ENCODE data around the gene ANTKMT. TPM values are rescaled to one million over a fixed set of nuclear protein-coding genes. Genes with fewer than 3 reads are reported as not detected.

The ANTKMT gene
- polyA plus RNA-seq, 1 donor from 2014 or later = 73.4 TPM

DNA sequence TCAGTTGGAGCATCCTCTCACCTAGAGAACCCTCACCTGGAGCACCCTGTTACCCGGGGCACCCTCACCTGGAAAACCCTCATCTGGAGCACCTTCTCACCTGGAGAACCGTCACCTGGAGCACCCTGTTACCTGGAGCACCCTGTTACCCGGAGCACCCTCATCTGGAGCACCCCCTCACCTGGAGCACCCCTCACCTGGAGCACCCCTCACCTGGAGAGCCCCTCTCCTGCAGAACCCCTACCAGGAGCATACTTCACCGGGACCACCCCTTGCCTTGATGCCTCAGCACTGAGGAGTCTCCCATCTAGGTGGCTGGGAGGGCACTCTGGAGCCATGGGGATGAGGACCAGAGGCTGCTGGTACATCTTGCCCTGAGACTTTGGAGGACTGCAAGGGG, 12.0 kb upstream of the ANTKMT start:
- Histone ChIP-seq H3K36me3 (ENCODE audit: insufficient read depth, low read length) (no peaks in the 10 kb centered on the region), H3K9ac (ENCODE audit: low read length) (peak overlapping the region; percentile 94), H2AFZ (ENCODE audit: low read depth, low read length) (no peak overlapping the region), H4K20me1 (ENCODE audit: insufficient read depth) (peaks cover 3% of the 10 kb centered on the region), H3K9me3 (ENCODE audit: low read length) (no peaks in the 10 kb centered on the region), H3K79me2 (replicated peaks; ENCODE audit: insufficient read depth, low read length) (peaks cover 22% of the 10 kb centered on the region), H3K4me3 (ENCODE audit: low read length) (peak overlapping the region; percentile 70), H3K4me2 (ENCODE audit: low read length) (peak overlapping the region; percentile 67), H3K27me3 (ENCODE audit: insufficient read depth, low read depth, low read length) (peaks cover 4% of the 10 kb centered on the region), H3K9me2 (ENCODE audit: insufficient read depth, low read length) (no peaks in the 10 kb centered on the region), H3K27ac (ENCODE audit: low read length) (peak overlapping the region; percentile 99), H3F3A (ENCODE audit: insufficient read depth, low read length, poor library complexity, severe bottlenecking) (peaks cover 5% of the 10 kb centered on the region)
- TF ChIP-seq EZH2 (IDR thresholded peaks at IDR 0.05; ENCODE audit: borderline replicate concordance, insufficient read depth, low read length, poor library complexity, severe bottlenecking) = no peak
- no peak for TF ChIP-seq EP300 (conservative IDR thresholded peaks at IDR 0.05; ENCODE audit: poor library complexity, severe bottlenecking)
- TF ChIP-seq, protein P1, sequence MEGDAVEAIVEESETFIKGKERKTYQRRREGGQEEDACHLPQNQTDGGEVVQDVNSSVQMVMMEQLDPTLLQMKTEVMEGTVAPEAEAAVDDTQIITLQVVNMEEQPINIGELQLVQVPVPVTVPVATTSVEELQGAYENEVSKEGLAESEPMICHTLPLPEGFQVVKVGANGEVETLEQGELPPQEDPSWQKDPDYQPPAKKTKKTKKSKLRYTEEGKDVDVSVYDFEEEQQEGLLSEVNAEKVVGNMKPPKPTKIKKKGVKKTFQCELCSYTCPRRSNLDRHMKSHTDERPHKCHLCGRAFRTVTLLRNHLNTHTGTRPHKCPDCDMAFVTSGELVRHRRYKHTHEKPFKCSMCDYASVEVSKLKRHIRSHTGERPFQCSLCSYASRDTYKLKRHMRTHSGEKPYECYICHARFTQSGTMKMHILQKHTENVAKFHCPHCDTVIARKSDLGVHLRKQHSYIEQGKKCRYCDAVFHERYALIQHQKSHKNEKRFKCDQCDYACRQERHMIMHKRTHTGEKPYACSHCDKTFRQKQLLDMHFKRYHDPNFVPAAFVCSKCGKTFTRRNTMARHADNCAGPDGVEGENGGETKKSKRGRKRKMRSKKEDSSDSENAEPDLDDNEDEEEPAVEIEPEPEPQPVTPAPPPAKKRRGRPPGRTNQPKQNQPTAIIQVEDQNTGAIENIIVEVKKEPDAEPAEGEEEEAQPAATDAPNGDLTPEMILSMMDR (IDR thresholded peaks at IDR 0.05; ENCODE audit: poor library complexity, severe bottlenecking) = no peak
- TF ChIP-seq POLR2AphosphoS5 (IDR thresholded peaks at IDR 0.05) = no peak
- TF ChIP-seq MXI1 (conservative IDR thresholded peaks at IDR 0.05; ENCODE audit: poor library complexity, severe bottlenecking) = no peak
- no peak for TF ChIP-seq SMC3 (conservative IDR thresholded peaks at IDR 0.05; ENCODE audit: poor library complexity)
- TF ChIP-seq, protein P2, sequence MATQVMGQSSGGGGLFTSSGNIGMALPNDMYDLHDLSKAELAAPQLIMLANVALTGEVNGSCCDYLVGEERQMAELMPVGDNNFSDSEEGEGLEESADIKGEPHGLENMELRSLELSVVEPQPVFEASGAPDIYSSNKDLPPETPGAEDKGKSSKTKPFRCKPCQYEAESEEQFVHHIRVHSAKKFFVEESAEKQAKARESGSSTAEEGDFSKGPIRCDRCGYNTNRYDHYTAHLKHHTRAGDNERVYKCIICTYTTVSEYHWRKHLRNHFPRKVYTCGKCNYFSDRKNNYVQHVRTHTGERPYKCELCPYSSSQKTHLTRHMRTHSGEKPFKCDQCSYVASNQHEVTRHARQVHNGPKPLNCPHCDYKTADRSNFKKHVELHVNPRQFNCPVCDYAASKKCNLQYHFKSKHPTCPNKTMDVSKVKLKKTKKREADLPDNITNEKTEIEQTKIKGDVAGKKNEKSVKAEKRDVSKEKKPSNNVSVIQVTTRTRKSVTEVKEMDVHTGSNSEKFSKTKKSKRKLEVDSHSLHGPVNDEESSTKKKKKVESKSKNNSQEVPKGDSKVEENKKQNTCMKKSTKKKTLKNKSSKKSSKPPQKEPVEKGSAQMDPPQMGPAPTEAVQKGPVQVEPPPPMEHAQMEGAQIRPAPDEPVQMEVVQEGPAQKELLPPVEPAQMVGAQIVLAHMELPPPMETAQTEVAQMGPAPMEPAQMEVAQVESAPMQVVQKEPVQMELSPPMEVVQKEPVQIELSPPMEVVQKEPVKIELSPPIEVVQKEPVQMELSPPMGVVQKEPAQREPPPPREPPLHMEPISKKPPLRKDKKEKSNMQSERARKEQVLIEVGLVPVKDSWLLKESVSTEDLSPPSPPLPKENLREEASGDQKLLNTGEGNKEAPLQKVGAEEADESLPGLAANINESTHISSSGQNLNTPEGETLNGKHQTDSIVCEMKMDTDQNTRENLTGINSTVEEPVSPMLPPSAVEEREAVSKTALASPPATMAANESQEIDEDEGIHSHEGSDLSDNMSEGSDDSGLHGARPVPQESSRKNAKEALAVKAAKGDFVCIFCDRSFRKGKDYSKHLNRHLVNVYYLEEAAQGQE (IDR thresholded peaks at IDR 0.05; ENCODE audit: borderline replicate concordance) = no peak
- TF ChIP-seq RAD21 (conservative IDR thresholded peaks at IDR 0.05) = no peak
- no peak for TF ChIP-seq TAF1 (IDR thresholded peaks at IDR 0.05; ENCODE audit: low read depth)

DNA sequence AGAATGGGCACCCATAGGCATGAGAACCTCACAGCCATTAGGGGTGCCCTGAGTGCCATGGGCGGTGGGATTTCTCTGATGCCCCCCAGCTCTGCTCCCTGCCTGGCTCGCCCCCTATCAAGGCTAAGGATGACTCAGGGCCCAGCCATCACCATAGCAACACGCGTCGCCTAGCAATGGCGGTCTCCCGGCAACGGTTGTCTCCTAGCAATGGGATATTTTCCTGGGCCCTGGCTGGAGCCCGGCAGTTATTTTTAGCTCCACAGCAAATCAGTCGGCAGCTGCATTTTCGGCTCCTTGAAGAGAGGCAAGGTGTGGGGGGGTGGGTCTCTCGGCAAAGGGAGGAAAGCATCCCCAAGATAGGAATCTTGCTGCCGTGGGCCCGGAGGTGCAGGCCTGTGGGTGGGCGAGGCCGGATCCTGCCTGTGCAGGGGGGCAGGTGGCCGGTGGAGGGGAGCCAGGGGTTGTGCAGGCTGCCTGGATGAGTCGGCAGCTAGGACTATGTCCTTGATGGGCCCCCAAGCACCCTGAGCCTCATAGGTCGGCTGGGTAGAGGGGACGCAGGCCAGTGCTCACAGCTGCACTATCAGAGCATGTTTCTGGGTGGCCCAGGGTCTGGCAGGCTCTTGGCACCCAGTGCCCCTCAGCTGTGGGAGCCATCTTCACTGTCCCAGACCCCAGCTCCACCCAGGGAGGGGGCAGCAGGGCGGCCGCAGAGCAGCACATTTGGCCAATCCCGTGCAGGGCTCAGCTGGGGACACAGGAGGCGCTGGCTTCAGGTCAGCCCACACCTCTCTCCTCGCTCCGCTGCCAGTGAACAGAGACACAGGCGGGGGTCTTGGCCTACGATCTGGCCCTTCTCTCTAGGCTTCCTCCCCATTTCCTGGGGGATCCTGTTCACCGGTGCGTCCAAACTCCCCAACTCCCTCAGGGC, 11.1 kb upstream of the ANTKMT start:
- Histone ChIP-seq H3K4me3 (ENCODE audit: low read length) (peak overlapping the region; percentile 70), H4K20me1 (ENCODE audit: insufficient read depth) (no peaks in the 10 kb centered on the region), H3K4me2 (ENCODE audit: low read length) (peak overlapping the region; percentile 75), H3K79me2 (replicated peaks; ENCODE audit: insufficient read depth, low read length) (peaks cover 14% of the 10 kb centered on the region), H2AFZ (ENCODE audit: low read depth, low read length) (no peak overlapping the region), H3K9me3 (ENCODE audit: low read length) (no peaks in the 10 kb centered on the region), H3K27me3 (ENCODE audit: insufficient read depth, low read depth, low read length) (no peaks in the 10 kb centered on the region), H3K9me2 (ENCODE audit: insufficient read depth, low read length) (no peaks in the 10 kb centered on the region), H3F3A (ENCODE audit: insufficient read depth, low read length, poor library complexity, severe bottlenecking) (peaks cover 5% of the 10 kb centered on the region), H3K27ac (ENCODE audit: low read length) (peak overlapping the region; percentile 99), H3K36me3 (ENCODE audit: insufficient read depth, low read length) (no peaks in the 10 kb centered on the region), H3K9ac (ENCODE audit: low read length) (peak overlapping the region; percentile 94)
- TF ChIP-seq TAF1 (IDR thresholded peaks at IDR 0.05; ENCODE audit: low read depth) = peak; percentile 66
- peak; percentile 81 for TF ChIP-seq POLR2AphosphoS5 (IDR thresholded peaks at IDR 0.05)
- peak; percentile 91 for TF ChIP-seq EP300 (conservative IDR thresholded peaks at IDR 0.05; ENCODE audit: poor library complexity, severe bottlenecking)
- TF ChIP-seq, protein P1 (IDR thresholded peaks at IDR 0.05; ENCODE audit: poor library complexity, severe bottlenecking) = peak; percentile 17
- TF ChIP-seq SMC3 (conservative IDR thresholded peaks at IDR 0.05; ENCODE audit: poor library complexity) = peak; percentile 49
- TF ChIP-seq, protein P2 (IDR thresholded peaks at IDR 0.05; ENCODE audit: borderline replicate concordance) = peak; percentile 96
- TF ChIP-seq RAD21 (conservative IDR thresholded peaks at IDR 0.05) = peak; percentile 35
- peak; percentile 99 for TF ChIP-seq MXI1 (conservative IDR thresholded peaks at IDR 0.05; ENCODE audit: poor library complexity, severe bottlenecking)
- no peak for TF ChIP-seq EZH2 (IDR thresholded peaks at IDR 0.05; ENCODE audit: borderline replicate concordance, insufficient read depth, low read length, poor library complexity, severe bottlenecking)
